Astrocyte (in vitro differentiated cells and primary cell): ENCODE results near the gene XCL1. TPM values are rescaled to one million over a fixed set of nuclear protein-coding genes. Genes with fewer than 3 reads are reported as not detected.
A peak's percentile ranks its signal among the peaks of the same experiment; 100 is the strongest.

ENCODE experiments used
- DNase-seq: peaks from one replicate; pipeline ENCODE4 v3.0.0-alpha.2; 2010; ENCODE audit warnings: low read depth
- FAIRE-seq: peaks from 2 replicates; lab custom pipeline; 2011; peaks lifted over from hg19 to GRCh38; lab: Jason Lieb, UNC
- H2AFZ ChIP-seq: 2 replicates; pipeline ENCODE4 v1.6.0; 2012; ENCODE audit warnings: low read depth, low read length, inconsistent platforms
- H3K27ac ChIP-seq: 2 replicates; pipeline ENCODE4 v1.5.1; 2011; ENCODE audit warnings: low read depth, low read length, inconsistent platforms
- H3K27me3 ChIP-seq: 2 replicates; pipeline ENCODE4 v1.6.0; 2011; ENCODE audit warnings: low read length, inconsistent platforms; ENCODE audit not compliant: insufficient read depth
- H3K36me3 ChIP-seq: 2 replicates; pipeline ENCODE4 v1.5.1; 2011; ENCODE audit warnings: low read length, inconsistent platforms; ENCODE audit not compliant: insufficient read depth
- H3K4me1 ChIP-seq: 2 replicates; pipeline ENCODE4 v1.5.1; 2011; ENCODE audit warnings: low read length, inconsistent platforms; ENCODE audit not compliant: insufficient read depth
- H3K4me2 ChIP-seq: 2 replicates; pipeline ENCODE4 v1.6.0; 2012; ENCODE audit warnings: low read length, inconsistent platforms
- H3K4me3 ChIP-seq: 2 replicates; pipeline ENCODE4 v1.5.1; 2011; ENCODE audit warnings: low read depth, mild to moderate bottlenecking, low read length, inconsistent platforms; ENCODE audit not compliant: insufficient read depth
- H3K79me2 ChIP-seq: 2 replicates; pipeline ENCODE4 v1.6.0; 2012; ENCODE audit warnings: mild to moderate bottlenecking, low read length, inconsistent platforms; ENCODE audit not compliant: insufficient read depth
- H3K9ac ChIP-seq: 2 replicates; pipeline ENCODE4 v1.6.0; 2012; ENCODE audit warnings: mild to moderate bottlenecking, low read length, inconsistent platforms
- H3K9me3 ChIP-seq: 2 replicates; pipeline ENCODE4 v1.5.1; 2012; ENCODE audit warnings: low read depth, mild to moderate bottlenecking, low read length, inconsistent platforms; ENCODE audit not compliant: insufficient read depth
- H4K20me1 ChIP-seq: 2 replicates; pipeline ENCODE4 v1.6.0; 2012; ENCODE audit warnings: low read length, inconsistent platforms; ENCODE audit not compliant: insufficient read depth
- H3K27ac Mint-ChIP-seq: one replicate; pipeline ENCODE4 v1.8.0; 2021; ENCODE audit warnings: mild to moderate bottlenecking, mixed read lengths; ENCODE audit not compliant: unreplicated experiment
- H3K27me3 Mint-ChIP-seq: one replicate; pipeline ENCODE4 v1.8.0; 2021; ENCODE audit warnings: low read depth, mixed read lengths; ENCODE audit not compliant: unreplicated experiment
- H3K36me3 Mint-ChIP-seq: one replicate; pipeline ENCODE4 v1.8.0; 2021; ENCODE audit warnings: low read depth, mixed read lengths; ENCODE audit not compliant: unreplicated experiment
- H3K4me1 Mint-ChIP-seq: one replicate; pipeline ENCODE4 v1.8.0; 2021; ENCODE audit warnings: low read depth, mixed read lengths; ENCODE audit not compliant: unreplicated experiment
- H3K4me3 Mint-ChIP-seq: one replicate; pipeline ENCODE4 v1.8.0; 2021; ENCODE audit warnings: mild to moderate bottlenecking, moderate library complexity, mixed read lengths; ENCODE audit not compliant: unreplicated experiment
- H3K9me3 Mint-ChIP-seq: one replicate; pipeline ENCODE4 v1.8.0; 2021; ENCODE audit warnings: mild to moderate bottlenecking, mixed read lengths; ENCODE audit not compliant: unreplicated experiment
- CTCF ChIP-seq: IDR thresholded peaks from 2 replicates; pipeline ENCODE4 v1.5.1; 2011; ENCODE audit warnings: low read depth, mild to moderate bottlenecking, inconsistent platforms, low read length, moderate library complexity; ENCODE audit not compliant: insufficient read depth
- EZH2 ChIP-seq: IDR thresholded peaks from 2 replicates; pipeline ENCODE4 v1.6.1; 2012; ENCODE audit warnings: mild to moderate bottlenecking, low read length, inconsistent platforms; ENCODE audit not compliant: insufficient read depth
- total RNA-seq: library from RNA; stranded (reverse); gene quantifications from 2 replicates; pipeline ENCODE4 v1.2.1, GENCODE V29; 2021

Gene XCL1
- total RNA-seq, 1 donor from 2014 or later, result not detected

GRCh38 chr1:168607872-168608428 lies 31.5 kb downstream of the XCL1 start:
- Histone ChIP-seq H3K79me2 (no peaks in the 10 kb centered on the region), H3K9me3 (no peaks in the 10 kb centered on the region), H2AFZ (no peak overlapping the region), H3K9ac (no peak overlapping the region), H3K27me3 (no peaks in the 10 kb centered on the region), H4K20me1 (no peaks in the 10 kb centered on the region), H3K4me2 (no peak overlapping the region), H3K4me3 (no peak overlapping the region), H3K36me3 (no peaks in the 10 kb centered on the region), H3K4me1 (peaks cover 7% of the 10 kb centered on the region), H3K27ac (no peak overlapping the region)
- TF ChIP-seq CTCF, result no peak
- TF ChIP-seq EZH2, result no peak
- Mint-ChIP-seq H3K4me1 (peaks cover 13% of the 10 kb centered on the region), H3K9me3 (no peaks in the 10 kb centered on the region), H3K27ac (no peak overlapping the region), H3K27me3 (no peaks in the 10 kb centered on the region), H3K36me3 (no peaks in the 10 kb centered on the region), H3K4me3 (no peak overlapping the region)
- no peak for FAIRE-seq
- no peak for DNase-seq

GRCh38 chr1:168608796-168609715 lies 32.7 kb downstream of the XCL1 start:
- H3K4me1 Mint-ChIP-seq, result peaks cover 16% of the 10 kb centered on the region
- H3K4me3 ChIP-seq, result no peak overlapping the region
- H3K27ac Mint-ChIP-seq, result no peak overlapping the region
- H2AFZ ChIP-seq, result no peak overlapping the region
- H3K27me3 Mint-ChIP-seq, result peaks cover 5% of the 10 kb centered on the region
- no peaks in the 10 kb centered on the region for H3K9me3 ChIP-seq
- H3K27me3 ChIP-seq, result no peaks in the 10 kb centered on the region
- H3K27ac ChIP-seq, result no peak overlapping the region
- no peaks in the 10 kb centered on the region for H3K36me3 Mint-ChIP-seq
- peak overlapping the region; percentile 73 for H3K4me2 ChIP-seq
- no peak overlapping the region for H3K4me3 Mint-ChIP-seq
- H3K9ac ChIP-seq, result no peak overlapping the region
- FAIRE-seq (no peak), DNase-seq (peak; percentile 69)
- no peak for TF ChIP-seq EZH2
- TF ChIP-seq CTCF, result no peak
- H3K9me3 Mint-ChIP-seq, result no peaks in the 10 kb centered on the region
- no peaks in the 10 kb centered on the region for H3K36me3 ChIP-seq
- H3K4me1 ChIP-seq, result peaks cover 7% of the 10 kb centered on the region
- H3K79me2 ChIP-seq, result no peaks in the 10 kb centered on the region
- H4K20me1 ChIP-seq, result no peaks in the 10 kb centered on the region
